ENCODE results near the gene SLC22A17.

DNA sequence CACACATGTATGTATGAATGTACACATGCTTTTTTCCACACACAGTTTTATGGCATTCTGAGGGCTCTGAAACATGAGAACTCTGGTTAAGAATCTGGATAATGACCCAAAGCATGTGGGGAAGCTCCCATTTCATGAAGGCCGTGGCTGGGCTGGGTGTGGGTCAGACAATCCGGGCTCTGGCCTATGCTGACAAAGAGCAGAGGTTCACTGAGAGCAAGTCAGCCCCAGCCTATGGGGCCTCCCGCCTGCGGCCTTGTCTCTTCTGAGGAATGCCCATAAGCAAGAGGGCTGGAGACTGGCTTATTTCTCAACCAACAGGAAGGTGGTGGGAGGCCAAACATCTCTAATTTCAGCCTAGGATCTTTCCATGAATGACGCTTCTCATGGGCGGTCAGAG is 46.9 kb upstream of the SLC22A17 start:
- TF ChIP-seq, protein P1, sequence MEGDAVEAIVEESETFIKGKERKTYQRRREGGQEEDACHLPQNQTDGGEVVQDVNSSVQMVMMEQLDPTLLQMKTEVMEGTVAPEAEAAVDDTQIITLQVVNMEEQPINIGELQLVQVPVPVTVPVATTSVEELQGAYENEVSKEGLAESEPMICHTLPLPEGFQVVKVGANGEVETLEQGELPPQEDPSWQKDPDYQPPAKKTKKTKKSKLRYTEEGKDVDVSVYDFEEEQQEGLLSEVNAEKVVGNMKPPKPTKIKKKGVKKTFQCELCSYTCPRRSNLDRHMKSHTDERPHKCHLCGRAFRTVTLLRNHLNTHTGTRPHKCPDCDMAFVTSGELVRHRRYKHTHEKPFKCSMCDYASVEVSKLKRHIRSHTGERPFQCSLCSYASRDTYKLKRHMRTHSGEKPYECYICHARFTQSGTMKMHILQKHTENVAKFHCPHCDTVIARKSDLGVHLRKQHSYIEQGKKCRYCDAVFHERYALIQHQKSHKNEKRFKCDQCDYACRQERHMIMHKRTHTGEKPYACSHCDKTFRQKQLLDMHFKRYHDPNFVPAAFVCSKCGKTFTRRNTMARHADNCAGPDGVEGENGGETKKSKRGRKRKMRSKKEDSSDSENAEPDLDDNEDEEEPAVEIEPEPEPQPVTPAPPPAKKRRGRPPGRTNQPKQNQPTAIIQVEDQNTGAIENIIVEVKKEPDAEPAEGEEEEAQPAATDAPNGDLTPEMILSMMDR (IDR thresholded peaks at IDR 0.05 in 2 of 3, conservative IDR thresholded peaks at IDR 0.05 in 1 of 3; ENCODE audit: control insufficient read depth in 2 of 3, extremely low read depth in 1 of 3, insufficient read depth in 1 of 3, low read depth in 3 of 3, low read length in 3 of 3), result no peak
- no peak for TF ChIP-seq EZH2 (IDR thresholded peaks at IDR 0.05; ENCODE audit: borderline replicate concordance, control insufficient read depth, low read depth, low read length)
- TF ChIP-seq STAT1 (conservative IDR thresholded peaks at IDR 0.05), result no peak
- no peak for TF ChIP-seq POLR2A (IDR thresholded peaks at IDR 0.05; ENCODE audit: low read depth, low read length)
- TF ChIP-seq, protein P2, sequence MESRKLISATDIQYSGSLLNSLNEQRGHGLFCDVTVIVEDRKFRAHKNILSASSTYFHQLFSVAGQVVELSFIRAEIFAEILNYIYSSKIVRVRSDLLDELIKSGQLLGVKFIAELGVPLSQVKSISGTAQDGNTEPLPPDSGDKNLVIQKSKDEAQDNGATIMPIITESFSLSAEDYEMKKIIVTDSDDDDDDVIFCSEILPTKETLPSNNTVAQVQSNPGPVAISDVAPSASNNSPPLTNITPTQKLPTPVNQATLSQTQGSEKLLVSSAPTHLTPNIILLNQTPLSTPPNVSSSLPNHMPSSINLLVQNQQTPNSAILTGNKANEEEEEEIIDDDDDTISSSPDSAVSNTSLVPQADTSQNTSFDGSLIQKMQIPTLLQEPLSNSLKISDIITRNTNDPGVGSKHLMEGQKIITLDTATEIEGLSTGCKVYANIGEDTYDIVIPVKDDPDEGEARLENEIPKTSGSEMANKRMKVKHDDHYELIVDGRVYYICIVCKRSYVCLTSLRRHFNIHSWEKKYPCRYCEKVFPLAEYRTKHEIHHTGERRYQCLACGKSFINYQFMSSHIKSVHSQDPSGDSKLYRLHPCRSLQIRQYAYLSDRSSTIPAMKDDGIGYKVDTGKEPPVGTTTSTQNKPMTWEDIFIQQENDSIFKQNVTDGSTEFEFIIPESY (IDR thresholded peaks at IDR 0.05), result no peak
- no peak for TF ChIP-seq BRCA1 (IDR thresholded peaks at IDR 0.05; ENCODE audit: low read depth, low read length)
- TF ChIP-seq, protein P3, sequence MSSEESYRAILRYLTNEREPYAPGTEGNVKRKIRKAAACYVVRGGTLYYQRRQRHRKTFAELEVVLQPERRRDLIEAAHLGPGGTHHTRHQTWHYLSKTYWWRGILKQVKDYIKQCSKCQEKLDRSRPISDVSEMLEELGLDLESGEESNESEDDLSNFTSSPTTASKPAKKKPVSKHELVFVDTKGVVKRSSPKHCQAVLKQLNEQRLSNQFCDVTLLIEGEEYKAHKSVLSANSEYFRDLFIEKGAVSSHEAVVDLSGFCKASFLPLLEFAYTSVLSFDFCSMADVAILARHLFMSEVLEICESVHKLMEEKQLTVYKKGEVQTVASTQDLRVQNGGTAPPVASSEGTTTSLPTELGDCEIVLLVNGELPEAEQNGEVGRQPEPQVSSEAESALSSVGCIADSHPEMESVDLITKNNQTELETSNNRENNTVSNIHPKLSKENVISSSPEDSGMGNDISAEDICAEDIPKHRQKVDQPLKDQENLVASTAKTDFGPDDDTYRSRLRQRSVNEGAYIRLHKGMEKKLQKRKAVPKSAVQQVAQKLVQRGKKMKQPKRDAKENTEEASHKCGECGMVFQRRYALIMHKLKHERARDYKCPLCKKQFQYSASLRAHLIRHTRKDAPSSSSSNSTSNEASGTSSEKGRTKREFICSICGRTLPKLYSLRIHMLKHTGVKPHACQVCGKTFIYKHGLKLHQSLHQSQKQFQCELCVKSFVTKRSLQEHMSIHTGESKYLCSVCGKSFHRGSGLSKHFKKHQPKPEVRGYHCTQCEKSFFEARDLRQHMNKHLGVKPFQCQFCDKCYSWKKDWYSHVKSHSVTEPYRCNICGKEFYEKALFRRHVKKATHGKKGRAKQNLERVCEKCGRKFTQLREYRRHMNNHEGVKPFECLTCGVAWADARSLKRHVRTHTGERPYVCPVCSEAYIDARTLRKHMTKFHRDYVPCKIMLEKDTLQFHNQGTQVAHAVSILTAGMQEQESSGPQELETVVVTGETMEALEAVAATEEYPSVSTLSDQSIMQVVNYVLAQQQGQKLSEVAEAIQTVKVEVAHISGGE (CRISPR knock-in tag; IDR thresholded peaks at IDR 0.05), result no peak
- no peak for TF ChIP-seq TAF1 (IDR thresholded peaks at IDR 0.05; ENCODE audit: borderline replicate concordance, low read depth, low read length)
- TF ChIP-seq MXI1 (IDR thresholded peaks at IDR 0.05; ENCODE audit: low read depth, low read length), result no peak
- TF ChIP-seq, protein P4, sequence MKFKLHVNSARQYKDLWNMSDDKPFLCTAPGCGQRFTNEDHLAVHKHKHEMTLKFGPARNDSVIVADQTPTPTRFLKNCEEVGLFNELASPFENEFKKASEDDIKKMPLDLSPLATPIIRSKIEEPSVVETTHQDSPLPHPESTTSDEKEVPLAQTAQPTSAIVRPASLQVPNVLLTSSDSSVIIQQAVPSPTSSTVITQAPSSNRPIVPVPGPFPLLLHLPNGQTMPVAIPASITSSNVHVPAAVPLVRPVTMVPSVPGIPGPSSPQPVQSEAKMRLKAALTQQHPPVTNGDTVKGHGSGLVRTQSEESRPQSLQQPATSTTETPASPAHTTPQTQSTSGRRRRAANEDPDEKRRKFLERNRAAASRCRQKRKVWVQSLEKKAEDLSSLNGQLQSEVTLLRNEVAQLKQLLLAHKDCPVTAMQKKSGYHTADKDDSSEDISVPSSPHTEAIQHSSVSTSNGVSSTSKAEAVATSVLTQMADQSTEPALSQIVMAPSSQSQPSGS (IDR thresholded peaks at IDR 0.05; ENCODE audit: low read length), result no peak
- no peak for TF ChIP-seq ASH2L (IDR thresholded peaks at IDR 0.05; ENCODE audit: borderline replicate concordance, low read depth)
